Measurements from ENCODE around the gene MDM4.
"Not testable (repeated sequence)": the region's sequence is repeated elsewhere in the genome, so short reads cannot be mapped to it uniquely, and the experiment has no call there.

The MDM4 gene

GRCh38 chr1:204478921-204479320 lies 37.3 kb upstream of the MDM4 start:
- H3K4me3 ChIP-seq (ENCODE audit: low read depth, low read length), result no peak overlapping the region
- TF ChIP-seq CTCF (IDR thresholded peaks at IDR 0.05; ENCODE audit: borderline replicate concordance, insufficient read depth, low read depth, low read length), result no peak

GRCh38 chr1:204479387-204480136 lies 36.6 kb upstream of the MDM4 start:
- no peak for TF ChIP-seq CTCF (IDR thresholded peaks at IDR 0.05; ENCODE audit: borderline replicate concordance, insufficient read depth, low read depth, low read length)
- H3K4me3 ChIP-seq (ENCODE audit: low read depth, low read length), result no peak overlapping the region

GRCh38 chr1:204480515-204480914 lies 35.7 kb upstream of the MDM4 start:
- H3K4me3 ChIP-seq (ENCODE audit: low read depth, low read length), result no peak overlapping the region
- 0 out of 2 replicates have a peak, but pooled peaks have one; percentile 27 for TF ChIP-seq CTCF (IDR thresholded peaks at IDR 0.05; ENCODE audit: borderline replicate concordance, insufficient read depth, low read depth, low read length)

- no peak for TF ChIP-seq CTCF (IDR thresholded peaks at IDR 0.05; ENCODE audit: borderline replicate concordance, insufficient read depth, low read depth, low read length)
Observed at GRCh38 chr1:204483791-204484190, 32.4 kb upstream of the MDM4 start.

GRCh38 chr1:204486513-204487255 lies 29.5 kb upstream of the MDM4 start:
- not testable (repeated sequence) for H3K4me3 ChIP-seq (ENCODE audit: low read depth, low read length)

More at GRCh38 chr1:204483791-204484190, 32.4 kb upstream of the MDM4 start:
- H3K4me3 ChIP-seq (ENCODE audit: low read depth, low read length), result no peak overlapping the region

GRCh38 chr1:204487256-204487615 lies 29.0 kb upstream of the MDM4 start:
- no peak overlapping the region for H3K4me3 ChIP-seq (ENCODE audit: low read depth, low read length)
- TF ChIP-seq CTCF (IDR thresholded peaks at IDR 0.05; ENCODE audit: borderline replicate concordance, insufficient read depth, low read depth, low read length), result no peak

- TF ChIP-seq CTCF (IDR thresholded peaks at IDR 0.05; ENCODE audit: borderline replicate concordance, insufficient read depth, low read depth, low read length), result no peak
- no peak overlapping the region for H3K4me3 ChIP-seq (ENCODE audit: low read depth, low read length)
Observed at GRCh38 chr1:204491655-204492054, 24.6 kb upstream of the MDM4 start.

Measured in GM12875 (cell line).